ENCODE results near the gene LYZ.

LYZ gene

GRCh38 chr12:69318225-69318624 lies 30.0 kb upstream of the LYZ start:
- Mint-ChIP-seq H3K27ac (no peak overlapping the region), H3K4me3 (no peak overlapping the region), H3K9me3 (peaks cover 71% of the 10 kb centered on the region), H3K36me3 (ENCODE audit: low read depth) (no peaks in the 10 kb centered on the region), H3K4me1 (no peaks in the 10 kb centered on the region), H3K27me3 (ENCODE audit: low read depth, poor library complexity) (peaks cover 12% of the 10 kb centered on the region)
- DNase-seq, result no peak
- TF ChIP-seq, protein P1, sequence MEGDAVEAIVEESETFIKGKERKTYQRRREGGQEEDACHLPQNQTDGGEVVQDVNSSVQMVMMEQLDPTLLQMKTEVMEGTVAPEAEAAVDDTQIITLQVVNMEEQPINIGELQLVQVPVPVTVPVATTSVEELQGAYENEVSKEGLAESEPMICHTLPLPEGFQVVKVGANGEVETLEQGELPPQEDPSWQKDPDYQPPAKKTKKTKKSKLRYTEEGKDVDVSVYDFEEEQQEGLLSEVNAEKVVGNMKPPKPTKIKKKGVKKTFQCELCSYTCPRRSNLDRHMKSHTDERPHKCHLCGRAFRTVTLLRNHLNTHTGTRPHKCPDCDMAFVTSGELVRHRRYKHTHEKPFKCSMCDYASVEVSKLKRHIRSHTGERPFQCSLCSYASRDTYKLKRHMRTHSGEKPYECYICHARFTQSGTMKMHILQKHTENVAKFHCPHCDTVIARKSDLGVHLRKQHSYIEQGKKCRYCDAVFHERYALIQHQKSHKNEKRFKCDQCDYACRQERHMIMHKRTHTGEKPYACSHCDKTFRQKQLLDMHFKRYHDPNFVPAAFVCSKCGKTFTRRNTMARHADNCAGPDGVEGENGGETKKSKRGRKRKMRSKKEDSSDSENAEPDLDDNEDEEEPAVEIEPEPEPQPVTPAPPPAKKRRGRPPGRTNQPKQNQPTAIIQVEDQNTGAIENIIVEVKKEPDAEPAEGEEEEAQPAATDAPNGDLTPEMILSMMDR (IDR thresholded peaks at IDR 0.05), result no peak

GRCh38 chr12:69321351-69321750 lies 26.8 kb upstream of the LYZ start:
- TF ChIP-seq, protein P1 (IDR thresholded peaks at IDR 0.05), result no peak
- DNase-seq, result no peak
- Mint-ChIP-seq H3K9me3 (peaks cover 49% of the 10 kb centered on the region), H3K4me1 (no peaks in the 10 kb centered on the region), H3K27me3 (ENCODE audit: low read depth, poor library complexity) (peaks cover 10% of the 10 kb centered on the region), H3K36me3 (ENCODE audit: low read depth) (no peaks in the 10 kb centered on the region), H3K27ac (no peak overlapping the region), H3K4me3 (no peak overlapping the region)

DNA sequence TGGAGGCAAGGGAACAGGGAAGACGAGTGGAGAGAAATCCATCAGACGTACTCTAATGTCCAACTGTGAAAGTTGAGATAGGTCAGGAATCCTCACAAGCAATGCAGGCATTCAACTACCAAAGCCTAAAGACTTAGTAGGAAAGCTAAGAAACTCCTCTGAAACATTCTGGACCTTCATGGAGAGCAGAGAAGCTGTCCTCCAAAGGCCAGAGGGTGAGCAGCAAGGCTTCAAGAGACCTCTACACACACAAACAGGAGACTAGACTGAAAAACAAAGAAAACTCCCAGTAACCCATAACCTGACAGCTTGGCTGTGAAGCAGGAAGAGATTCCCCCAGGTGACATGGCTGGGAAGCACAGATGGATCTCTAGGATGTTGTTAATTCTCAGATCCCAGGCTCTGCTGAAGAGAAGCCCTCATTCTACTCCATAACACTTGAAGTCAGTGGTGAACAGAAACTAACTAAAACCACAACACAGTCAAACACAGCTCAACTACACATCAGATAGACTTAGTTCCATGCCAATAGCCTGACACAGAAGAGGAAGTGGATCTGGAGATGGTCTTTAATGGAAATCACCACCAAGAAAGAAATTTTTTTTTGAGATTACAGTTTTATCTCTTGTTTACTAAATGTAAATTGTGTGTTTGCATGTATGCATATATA lies 23.2 kb upstream of the LYZ start:
- DNase-seq, result no peak
- peaks cover 17% of the 10 kb centered on the region for H3K9me3 Mint-ChIP-seq
- no peaks in the 10 kb centered on the region for H3K36me3 Mint-ChIP-seq (ENCODE audit: low read depth)
- no peak overlapping the region for H3K27ac Mint-ChIP-seq
- peaks cover 12% of the 10 kb centered on the region for H3K4me1 Mint-ChIP-seq
- H3K4me3 Mint-ChIP-seq, result no peak overlapping the region
- TF ChIP-seq, protein P1 (IDR thresholded peaks at IDR 0.05), result no peak
- H3K27me3 Mint-ChIP-seq (ENCODE audit: low read depth, poor library complexity), result peaks cover 8% of the 10 kb centered on the region

DNA sequence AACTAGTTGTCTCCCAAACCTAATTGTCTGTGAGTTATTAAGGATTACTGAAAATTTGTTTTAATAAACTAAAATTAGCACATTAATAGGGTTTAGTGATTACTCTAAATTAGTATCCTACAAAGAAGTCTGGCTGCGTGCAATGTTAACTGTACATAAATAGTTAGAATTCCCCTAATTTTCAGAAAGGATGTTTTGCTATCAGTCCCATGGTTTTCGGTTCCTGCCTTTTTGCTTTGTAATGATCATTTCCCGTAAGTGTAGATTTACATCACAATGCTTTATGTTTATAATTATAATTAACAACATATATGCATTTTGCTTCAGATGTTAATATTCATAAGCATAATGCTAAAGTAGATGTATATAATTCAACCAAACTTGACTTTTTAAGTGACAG lies 19.8 kb upstream of the LYZ start:
- DNase-seq, result no peak
- Mint-ChIP-seq H3K27ac (no peak overlapping the region), H3K4me1 (peaks cover 45% of the 10 kb centered on the region), H3K4me3 (no peak overlapping the region), H3K9me3 (no peaks in the 10 kb centered on the region), H3K27me3 (ENCODE audit: low read depth, poor library complexity) (peaks cover 13% of the 10 kb centered on the region), H3K36me3 (ENCODE audit: low read depth) (no peaks in the 10 kb centered on the region)
- TF ChIP-seq, protein P1 (IDR thresholded peaks at IDR 0.05), result no peak

DNA sequence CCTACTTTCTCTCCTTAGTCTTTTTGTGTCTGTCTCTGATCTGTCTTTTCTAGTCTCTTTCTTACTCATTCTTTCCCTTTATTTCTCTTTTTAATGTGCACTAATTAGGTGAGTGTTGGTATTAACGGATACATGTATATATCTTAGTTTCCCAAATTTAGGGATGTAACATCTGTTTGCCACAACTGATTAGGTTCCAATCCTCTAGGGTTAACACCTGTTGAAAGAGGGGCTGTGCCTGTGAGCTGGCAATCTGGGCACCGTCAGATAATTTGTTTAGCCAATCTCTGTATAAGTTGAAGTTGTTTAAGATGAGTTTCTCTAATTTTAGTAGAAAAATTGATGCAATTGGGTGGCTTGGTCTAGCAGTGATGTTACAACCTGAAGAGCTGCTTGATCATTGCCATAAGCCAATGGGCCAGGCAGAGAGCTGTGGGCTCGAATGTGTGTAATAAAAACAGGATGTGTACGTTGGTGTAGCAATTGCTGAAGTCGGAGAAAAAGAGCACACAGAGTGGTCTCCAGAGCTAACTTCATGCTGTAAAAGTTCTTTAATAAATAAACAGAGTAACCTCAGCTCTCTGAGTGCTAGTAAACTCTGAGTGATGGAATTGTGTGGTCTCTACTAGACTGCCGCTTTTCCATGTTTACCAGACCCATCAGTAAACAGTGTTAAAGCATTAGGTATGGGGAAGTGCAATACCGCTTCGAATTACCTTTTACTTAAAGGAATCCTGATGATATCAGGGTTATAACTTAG lies 18.3 kb upstream of the LYZ start:
- no peak overlapping the region for H3K4me3 Mint-ChIP-seq
- DNase-seq, result no peak
- H3K4me1 Mint-ChIP-seq, result peaks cover 45% of the 10 kb centered on the region
- H3K27ac Mint-ChIP-seq, result no peak overlapping the region
- peaks cover 10% of the 10 kb centered on the region for H3K27me3 Mint-ChIP-seq (ENCODE audit: low read depth, poor library complexity)
- H3K36me3 Mint-ChIP-seq (ENCODE audit: low read depth), result no peaks in the 10 kb centered on the region
- TF ChIP-seq, protein P1 (IDR thresholded peaks at IDR 0.05), result no peak
- no peaks in the 10 kb centered on the region for H3K9me3 Mint-ChIP-seq
